ENCODE data around the gene CXCR6. TPM values are rescaled to one million over a fixed set of nuclear protein-coding genes. Genes with fewer than 3 reads are reported as not detected.
A peak's percentile ranks its signal among the peaks of the same experiment; 100 is the strongest.

The CXCR6 gene
- total RNA-seq (2022) (not detected in 2 replicates), Bru-seq, nascent RNA (not detected), BruChase-seq, experiment 1, labeled RNA remaining after a 6-hour chase (not detected), BruChase-seq, experiment 2, labeled RNA remaining after a 2-hour chase (not detected)
- long read RNA-seq = 0 reads

DNA sequence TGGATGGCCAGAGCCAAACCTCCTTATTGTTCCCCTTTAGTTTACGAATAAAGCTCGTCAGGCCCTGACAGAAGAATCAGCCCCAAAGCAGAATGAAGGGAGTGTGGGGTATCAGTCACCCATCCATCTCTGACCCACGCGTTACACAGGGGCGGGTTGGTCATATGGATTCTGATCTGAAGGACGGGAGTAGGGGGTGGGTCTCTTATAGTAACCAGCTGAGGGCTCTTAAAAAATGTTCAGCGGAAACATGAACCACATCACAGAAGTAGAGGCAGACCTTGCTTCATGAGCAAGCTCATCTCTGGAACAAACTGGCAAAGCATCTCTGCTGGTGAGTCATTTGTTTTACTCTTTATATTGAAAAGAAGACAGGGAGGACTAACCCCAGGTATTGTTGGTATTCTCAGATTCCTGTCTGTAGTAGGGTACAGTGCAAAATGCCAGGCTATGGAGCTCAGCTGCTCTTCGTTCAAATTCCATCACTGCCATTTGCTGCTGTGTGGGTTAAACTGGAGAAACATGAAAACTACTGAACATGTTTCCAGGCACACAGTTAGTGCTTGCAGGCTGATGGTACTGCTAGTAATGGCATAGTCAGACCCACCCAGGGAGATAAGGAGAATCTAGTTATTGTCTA lies at the start of gene CXCR6:
Gene CXCR6, plus strand, starts transcription at position 258 of the 640 bp plus-strand sequence. CDS start 3,018 bp downstream, outside the sequence.
- DNase-seq (ENCODE audit: unreplicated experiment) = no peak
- ChIA-PET POLR2A (interaction anchor here (0.7 kb wide), 1 partner anchor 365 kb away, joined by 3 read pairs; no protein-coding TSS in a partner anchor), CTCF (interaction anchor here (0.6 to 9.6 kb wide), 5 partner anchors 24 to 873 kb away, joined by 3 to 241 read pairs (median 3); no protein-coding TSS in a partner anchor)
- no peaks in the 10 kb centered on the region for H3K27me3 Mint-ChIP-seq (ENCODE audit: insufficient read depth, unreplicated experiment)
- H3K4me1 Mint-ChIP-seq (ENCODE audit: insufficient read depth, unreplicated experiment) = peaks cover 6% of the 10 kb centered on the region
- H3K27ac Mint-ChIP-seq (ENCODE audit: low read depth, unreplicated experiment) = no peak within 1 kb of the TSS
- no TSS peak for BruUV-seq (replicated peaks)
- H3K4me3 Mint-ChIP-seq (ENCODE audit: unreplicated experiment) = no peak within 1 kb of the TSS
- H3K9me3 Mint-ChIP-seq (ENCODE audit: unreplicated experiment) = peaks cover 7% of the 10 kb centered on the region
- intact Hi-C loops (cut with micrococcal nuclease) = no loop called here
- peaks cover 11% of the 10 kb centered on the region for H3K36me3 Mint-ChIP-seq (ENCODE audit: insufficient read depth, unreplicated experiment)
- TF ChIP-seq, protein P1, sequence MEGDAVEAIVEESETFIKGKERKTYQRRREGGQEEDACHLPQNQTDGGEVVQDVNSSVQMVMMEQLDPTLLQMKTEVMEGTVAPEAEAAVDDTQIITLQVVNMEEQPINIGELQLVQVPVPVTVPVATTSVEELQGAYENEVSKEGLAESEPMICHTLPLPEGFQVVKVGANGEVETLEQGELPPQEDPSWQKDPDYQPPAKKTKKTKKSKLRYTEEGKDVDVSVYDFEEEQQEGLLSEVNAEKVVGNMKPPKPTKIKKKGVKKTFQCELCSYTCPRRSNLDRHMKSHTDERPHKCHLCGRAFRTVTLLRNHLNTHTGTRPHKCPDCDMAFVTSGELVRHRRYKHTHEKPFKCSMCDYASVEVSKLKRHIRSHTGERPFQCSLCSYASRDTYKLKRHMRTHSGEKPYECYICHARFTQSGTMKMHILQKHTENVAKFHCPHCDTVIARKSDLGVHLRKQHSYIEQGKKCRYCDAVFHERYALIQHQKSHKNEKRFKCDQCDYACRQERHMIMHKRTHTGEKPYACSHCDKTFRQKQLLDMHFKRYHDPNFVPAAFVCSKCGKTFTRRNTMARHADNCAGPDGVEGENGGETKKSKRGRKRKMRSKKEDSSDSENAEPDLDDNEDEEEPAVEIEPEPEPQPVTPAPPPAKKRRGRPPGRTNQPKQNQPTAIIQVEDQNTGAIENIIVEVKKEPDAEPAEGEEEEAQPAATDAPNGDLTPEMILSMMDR (IDR thresholded peaks at IDR 0.05; ENCODE audit: unreplicated experiment) = no peak

DNA sequence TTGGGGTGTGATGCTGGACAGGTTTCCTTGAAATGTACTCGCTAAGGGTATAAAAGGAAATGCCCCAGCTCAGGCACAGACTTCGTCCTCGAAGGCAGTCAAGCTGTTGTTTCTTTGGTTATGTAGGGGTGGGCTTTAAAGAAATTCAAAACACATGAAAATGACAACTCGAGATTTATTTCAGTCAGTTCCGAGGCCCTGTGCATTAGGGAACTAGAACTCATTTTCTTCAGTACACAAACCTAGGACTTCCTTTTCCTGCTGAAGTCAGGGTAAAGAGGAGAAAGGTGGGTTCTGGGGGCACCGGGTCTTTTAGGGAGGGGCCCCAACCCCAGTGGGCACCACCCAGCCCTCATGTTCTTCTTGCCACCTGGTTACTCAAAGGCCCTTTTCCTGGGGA lies 49.2 kb upstream of the CXCR6 start:
- TF ChIP-seq, protein P1 (IDR thresholded peaks at IDR 0.05; ENCODE audit: unreplicated experiment) = no peak
- no peaks in the 10 kb centered on the region for H3K36me3 Mint-ChIP-seq (ENCODE audit: insufficient read depth, unreplicated experiment)
- H3K4me1 Mint-ChIP-seq (ENCODE audit: insufficient read depth, unreplicated experiment) = peaks cover 25% of the 10 kb centered on the region
- intact Hi-C loops (cut with micrococcal nuclease) = no loop called here
- ChIA-PET CTCF (no interaction called here), POLR2A (no interaction called here)
- no peak for DNase-seq (ENCODE audit: unreplicated experiment)
- peaks cover 20% of the 10 kb centered on the region for H3K27me3 Mint-ChIP-seq (ENCODE audit: insufficient read depth, unreplicated experiment)
- BruUV-seq (replicated peaks) = no TSS peak
- no peak overlapping the region for H3K27ac Mint-ChIP-seq (ENCODE audit: low read depth, unreplicated experiment)
- no peaks in the 10 kb centered on the region for H3K9me3 Mint-ChIP-seq (ENCODE audit: unreplicated experiment)
- no peak overlapping the region for H3K4me3 Mint-ChIP-seq (ENCODE audit: unreplicated experiment)

DNA sequence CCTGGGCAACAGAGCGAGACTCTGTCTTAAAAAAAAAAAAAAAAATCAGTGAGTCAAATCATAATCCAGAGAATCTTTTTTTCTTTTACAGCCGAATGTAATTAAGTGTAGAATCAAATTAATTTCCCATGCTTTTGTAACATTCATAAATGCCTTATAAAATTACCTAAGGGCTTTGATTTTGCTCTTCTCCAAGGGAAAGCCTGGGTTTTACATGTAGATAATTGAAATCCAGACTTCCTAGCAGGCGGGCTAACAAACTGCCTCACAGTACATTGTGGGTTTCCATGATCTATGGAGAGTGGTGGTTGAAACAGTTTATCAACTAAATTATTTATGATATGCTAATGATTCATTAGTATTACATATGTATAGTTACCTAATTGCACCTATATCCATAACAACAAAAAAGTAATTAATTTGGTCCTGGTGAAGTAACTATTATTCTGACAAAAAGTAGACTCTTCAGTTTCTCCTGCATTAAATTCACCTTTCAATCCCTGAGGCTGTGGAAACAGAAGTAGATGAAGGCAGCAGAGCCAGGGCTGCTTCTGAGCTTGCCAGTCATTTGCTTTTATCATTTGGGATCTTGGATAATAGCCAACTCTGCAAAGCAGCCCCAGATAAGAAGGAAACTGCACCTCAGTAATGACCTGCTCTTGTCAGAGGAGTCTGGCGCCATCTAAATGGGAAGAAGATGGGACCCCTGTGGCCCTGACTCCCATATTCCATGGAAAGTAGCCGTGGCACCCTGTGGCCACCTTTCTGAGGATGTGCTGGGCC lies 47.4 kb upstream of the CXCR6 start:
- Mint-ChIP-seq H3K27ac (ENCODE audit: low read depth, unreplicated experiment) (no peak overlapping the region), H3K4me3 (ENCODE audit: unreplicated experiment) (no peak overlapping the region), H3K36me3 (ENCODE audit: insufficient read depth, unreplicated experiment) (no peaks in the 10 kb centered on the region), H3K27me3 (ENCODE audit: insufficient read depth, unreplicated experiment) (peaks cover 13% of the 10 kb centered on the region), H3K9me3 (ENCODE audit: unreplicated experiment) (no peaks in the 10 kb centered on the region), H3K4me1 (ENCODE audit: insufficient read depth, unreplicated experiment) (peaks cover 25% of the 10 kb centered on the region)
- DNase-seq (ENCODE audit: unreplicated experiment) = no peak
- POLR2A ChIA-PET = interaction anchor here (0.7 to 1.1 kb wide), 3 partner anchors 8 to 26 kb away, joined by 4 read pairs; no protein-coding TSS in a partner anchor
- intact Hi-C loops (cut with micrococcal nuclease) = no loop called here
- TF ChIP-seq, protein P1 (IDR thresholded peaks at IDR 0.05; ENCODE audit: unreplicated experiment) = no peak
- BruUV-seq (replicated peaks) = no TSS peak
- CTCF ChIA-PET = no interaction called here

DNA sequence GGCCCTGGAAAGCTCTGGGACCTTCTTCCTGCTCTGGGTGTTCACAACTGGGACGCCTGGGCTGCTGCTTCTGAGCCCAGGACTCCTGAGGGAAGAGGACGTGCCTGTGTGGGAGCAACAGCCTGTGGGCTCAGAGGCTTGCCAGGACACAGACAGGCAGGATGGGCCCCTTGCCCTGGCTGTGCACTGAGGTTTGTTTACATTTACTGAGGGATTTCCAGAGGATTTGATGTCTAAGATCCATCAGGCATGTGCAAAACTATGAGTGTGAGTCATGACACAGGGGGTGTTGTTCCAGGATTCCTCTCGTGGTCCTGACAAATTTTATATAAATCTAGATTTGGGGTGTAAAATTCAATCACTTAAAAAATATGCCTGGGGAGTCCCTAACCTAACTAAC lies 46.3 kb upstream of the CXCR6 start:
- intact Hi-C loops (cut with micrococcal nuclease) = no loop called here
- Mint-ChIP-seq H3K4me1 (ENCODE audit: insufficient read depth, unreplicated experiment) (peaks cover 25% of the 10 kb centered on the region), H3K36me3 (ENCODE audit: insufficient read depth, unreplicated experiment) (no peaks in the 10 kb centered on the region), H3K27ac (ENCODE audit: low read depth, unreplicated experiment) (no peak overlapping the region), H3K27me3 (ENCODE audit: insufficient read depth, unreplicated experiment) (peaks cover 2% of the 10 kb centered on the region), H3K9me3 (ENCODE audit: unreplicated experiment) (no peaks in the 10 kb centered on the region), H3K4me3 (ENCODE audit: unreplicated experiment) (no peak overlapping the region)
- POLR2A ChIA-PET = interaction anchor here (1.6 kb wide), 1 partner anchor 55 kb away, joined by 3 read pairs; the partner anchor contains the start of gene LZTFL1
- peak; percentile 65 for DNase-seq (ENCODE audit: unreplicated experiment)
- no TSS peak for BruUV-seq (replicated peaks)
- TF ChIP-seq, protein P1 (IDR thresholded peaks at IDR 0.05; ENCODE audit: unreplicated experiment) = no peak
- CTCF ChIA-PET = no interaction called here

All from MCF 10A (cell line).